ACC112 (cell line): ENCODE data around the gene PBX1.
A peak's percentile ranks its signal among the peaks of the same experiment; 100 is the strongest.

Experiments used
- H2AFZ ChIP-seq: fragments of 200-600 bp; sonication (generic); one replicate; pipeline ENCODE4 v1.6.0; 2017; ENCODE audit warnings: antibody characterized with exemption, low read length; ENCODE audit not compliant: unreplicated experiment
- H3K27ac ChIP-seq: fragments of 200-600 bp; sonication (generic); 2 replicates; pipeline ENCODE4 v1.5.1; 2014; ENCODE audit warnings: low read depth, mild to moderate bottlenecking, antibody characterized with exemption, low read length, moderate library complexity
- H3K27me3 ChIP-seq: fragments of 200-600 bp; sonication (generic); 2 replicates; pipeline ENCODE4 v1.6.1; 2014; ENCODE audit warnings: mild to moderate bottlenecking, antibody characterized with exemption, low read length, moderate library complexity, mixed read lengths; ENCODE audit not compliant: insufficient read depth
- H3K36me3 ChIP-seq: fragments of 200-600 bp; sonication (generic); 2 replicates; pipeline ENCODE4 v1.6.1; 2016; ENCODE audit warnings: mild to moderate bottlenecking, antibody characterized with exemption, low read length, moderate library complexity, mixed read lengths; ENCODE audit not compliant: insufficient read depth
- H3K4me1 ChIP-seq: fragments of 200-600 bp; sonication (generic); one replicate; pipeline ENCODE4 v1.6.1; 2016; ENCODE audit warnings: low read length, mixed read lengths; ENCODE audit not compliant: insufficient read depth, unreplicated experiment, control insufficient read depth
- H3K4me3 ChIP-seq: fragments of 200-600 bp; sonication (generic); 2 replicates; pipeline ENCODE4 v1.5.1; 2014; ENCODE audit warnings: mild to moderate bottlenecking, low read depth, low read length
- H3K79me2 ChIP-seq: fragments of 200-600 bp; sonication (generic); one replicate; pipeline ENCODE4 v1.6.0; 2016; ENCODE audit warnings: low read length; ENCODE audit not compliant: control insufficient read depth, unreplicated experiment, insufficient read depth

Gene PBX1

DNA sequence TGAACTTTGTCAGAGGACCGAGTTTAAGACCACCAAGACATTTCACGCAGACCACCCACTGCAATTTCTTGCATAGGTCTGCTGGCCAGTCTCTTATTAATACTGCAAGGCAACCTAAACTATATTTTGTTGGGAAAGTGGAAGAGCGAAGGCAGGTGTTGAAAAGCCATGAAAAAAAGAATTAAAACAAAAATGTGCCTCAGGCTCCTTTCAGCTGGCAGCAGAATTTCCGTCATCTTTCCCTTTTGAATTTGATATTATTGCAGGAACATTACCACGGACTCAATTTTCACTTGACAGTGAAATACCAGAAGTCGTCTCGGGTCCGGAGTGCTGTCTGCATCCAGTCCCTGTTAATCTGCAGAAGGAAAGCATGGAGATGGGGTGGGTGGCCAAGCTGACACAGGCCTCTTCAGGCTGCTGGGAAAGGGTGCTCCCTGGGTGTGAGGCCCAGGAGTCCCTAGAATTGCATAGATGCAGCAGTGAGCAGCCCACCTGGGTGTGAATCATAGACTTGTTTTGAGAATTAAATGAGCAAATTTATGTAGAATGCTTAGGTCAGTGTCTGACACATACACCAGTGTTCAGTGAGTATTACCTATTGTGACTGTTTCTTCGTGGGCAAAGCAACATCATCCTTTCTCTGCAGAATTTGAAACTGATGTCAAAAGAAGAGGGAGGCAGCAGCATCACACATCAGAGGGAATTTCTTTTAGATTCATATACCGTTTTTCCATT, 150.7 kb downstream of the PBX1 start:
- Histone ChIP-seq H3K27ac (no peak overlapping the region), H2AFZ (no peak overlapping the region), H3K27me3 (no peaks in the 10 kb centered on the region), H3K4me1 (peaks cover 30% of the 10 kb centered on the region), H3K36me3 (no peaks in the 10 kb centered on the region), H3K4me3 (no peak overlapping the region), H3K79me2 (no peaks in the 10 kb centered on the region)

DNA sequence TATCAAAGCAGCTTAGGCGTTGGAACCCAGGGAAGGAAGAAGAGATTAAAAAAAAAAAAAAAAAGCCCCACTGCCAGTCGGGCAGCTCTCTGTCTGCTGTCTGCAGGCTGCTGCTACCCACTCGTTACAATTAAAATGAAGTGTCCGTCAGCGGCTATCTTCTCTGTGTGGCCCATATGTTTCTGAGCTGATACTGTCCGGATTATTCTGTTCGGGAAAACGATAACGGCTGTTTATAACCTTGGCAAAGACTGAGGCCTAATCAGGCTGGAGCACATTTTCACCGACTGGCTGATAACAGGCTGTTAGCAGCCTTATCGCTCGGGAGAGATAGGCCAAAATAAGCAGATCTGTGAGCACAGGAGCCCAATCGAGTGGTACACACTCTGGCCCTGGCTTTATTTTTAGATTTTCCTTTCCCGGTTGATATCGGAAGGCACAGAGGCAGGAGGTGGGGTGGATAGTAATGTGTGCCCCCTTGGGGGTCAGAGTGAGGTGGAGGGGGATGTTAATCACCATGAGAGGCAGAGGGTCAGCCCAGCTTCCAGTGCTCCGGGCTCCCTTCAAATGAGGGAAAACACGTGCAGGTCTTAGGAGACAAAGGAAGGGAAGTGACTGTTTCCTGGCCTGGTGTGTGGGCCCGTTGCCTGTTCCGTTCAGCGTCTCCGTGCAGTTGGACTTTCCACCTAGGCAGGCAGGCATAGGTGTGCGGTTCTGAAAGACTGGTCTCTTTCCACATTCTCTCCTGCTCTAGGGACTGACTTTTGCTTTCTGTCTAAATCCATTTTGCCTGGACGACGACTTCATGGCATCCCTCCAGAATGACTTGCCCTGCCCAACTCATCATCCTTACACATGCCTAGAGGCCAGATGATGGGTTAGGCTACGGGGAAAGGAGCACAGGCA, 153.4 kb downstream of the PBX1 start:
- H3K27ac ChIP-seq, result no peak overlapping the region
- H3K36me3 ChIP-seq, result no peaks in the 10 kb centered on the region
- no peaks in the 10 kb centered on the region for H3K27me3 ChIP-seq
- no peak overlapping the region for H3K4me3 ChIP-seq
- H3K4me1 ChIP-seq, result peaks cover 29% of the 10 kb centered on the region
- no peak overlapping the region for H2AFZ ChIP-seq
- H3K79me2 ChIP-seq, result no peaks in the 10 kb centered on the region

DNA sequence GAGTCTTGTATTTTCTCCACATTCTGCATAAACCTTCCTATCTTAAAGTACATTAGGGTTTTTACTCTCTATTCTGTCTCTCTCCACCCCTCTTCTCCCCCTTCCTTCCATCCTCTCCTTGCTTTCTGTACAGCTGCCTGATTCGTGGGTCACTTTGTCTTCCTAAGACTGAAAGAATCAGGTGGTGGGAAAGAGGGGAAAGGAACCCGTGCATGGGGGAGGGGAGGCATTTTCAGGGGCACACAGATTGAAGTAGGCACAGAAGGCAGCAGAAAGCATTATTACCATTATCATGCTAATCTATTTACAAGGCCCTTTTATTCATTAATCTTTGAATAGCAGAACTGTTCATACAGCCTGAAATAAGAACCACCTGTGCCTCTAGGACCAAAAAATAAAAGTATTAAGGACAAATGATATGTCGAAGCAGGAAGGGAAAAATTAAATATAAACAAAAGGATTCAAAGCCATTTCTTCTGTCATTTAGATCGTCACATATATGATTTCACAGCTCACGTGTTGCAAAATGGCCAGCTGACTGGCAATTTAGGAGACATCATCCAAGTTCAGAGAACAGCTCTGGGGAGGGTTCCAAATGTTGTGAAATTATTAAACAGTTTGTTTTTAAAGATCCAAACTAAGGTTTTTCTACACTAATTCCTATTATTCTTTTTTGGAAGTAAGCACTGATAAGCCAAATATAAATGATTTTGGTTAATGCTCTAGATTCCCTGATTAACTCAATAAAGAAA, 154.6 kb downstream of the PBX1 start:
- Histone ChIP-seq H3K4me1 (peaks cover 25% of the 10 kb centered on the region), H3K36me3 (no peaks in the 10 kb centered on the region)

DNA sequence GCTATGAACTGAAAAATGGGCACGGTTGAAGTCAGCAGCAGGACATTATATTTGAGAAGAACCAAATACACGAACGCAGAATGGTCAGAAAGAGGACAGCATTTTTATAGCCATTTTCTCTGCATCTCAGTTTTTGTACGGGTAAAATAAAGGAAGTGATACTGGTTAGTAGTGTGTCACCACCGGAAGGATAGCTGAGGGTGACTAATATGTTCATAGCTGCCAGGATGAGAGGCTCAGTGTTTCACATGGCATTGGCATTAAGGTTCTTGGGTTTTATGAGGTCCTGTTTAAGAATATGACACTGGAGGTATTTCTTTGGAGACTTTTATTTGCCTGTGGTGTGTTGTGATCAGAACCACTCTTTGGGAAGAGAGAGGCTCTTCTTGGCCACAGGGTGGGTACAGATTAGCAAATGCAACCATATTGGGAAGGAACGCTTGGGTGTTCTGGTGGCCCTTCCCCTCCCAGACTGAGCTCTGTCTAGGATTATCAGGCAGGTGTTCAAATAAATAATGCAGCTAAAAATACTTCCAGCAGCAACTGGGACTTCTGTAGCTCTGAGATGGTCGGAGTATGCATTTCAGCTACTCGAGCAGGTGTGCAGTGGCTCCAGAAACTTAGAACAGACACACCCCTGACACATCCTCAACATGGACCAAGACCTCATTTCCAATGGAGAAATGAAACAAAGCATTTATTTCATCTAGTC, 158.2 kb downstream of the PBX1 start:
- Histone ChIP-seq H3K4me3 (no peak overlapping the region), H3K27ac (peak overlapping the region; percentile 29; the same call in 1 of the 2 replicates), H3K27me3 (no peaks in the 10 kb centered on the region), H3K4me1 (peaks cover 24% of the 10 kb centered on the region), H3K36me3 (no peaks in the 10 kb centered on the region), H2AFZ (peak overlapping the region; percentile 67), H3K79me2 (no peaks in the 10 kb centered on the region)

More for the DNA sequence above, 154.6 kb downstream of the PBX1 start:
- Histone ChIP-seq H3K4me3 (no peak overlapping the region), H3K79me2 (no peaks in the 10 kb centered on the region), H3K27me3 (no peaks in the 10 kb centered on the region), H2AFZ (no peak overlapping the region), H3K27ac (no peak overlapping the region)

DNA sequence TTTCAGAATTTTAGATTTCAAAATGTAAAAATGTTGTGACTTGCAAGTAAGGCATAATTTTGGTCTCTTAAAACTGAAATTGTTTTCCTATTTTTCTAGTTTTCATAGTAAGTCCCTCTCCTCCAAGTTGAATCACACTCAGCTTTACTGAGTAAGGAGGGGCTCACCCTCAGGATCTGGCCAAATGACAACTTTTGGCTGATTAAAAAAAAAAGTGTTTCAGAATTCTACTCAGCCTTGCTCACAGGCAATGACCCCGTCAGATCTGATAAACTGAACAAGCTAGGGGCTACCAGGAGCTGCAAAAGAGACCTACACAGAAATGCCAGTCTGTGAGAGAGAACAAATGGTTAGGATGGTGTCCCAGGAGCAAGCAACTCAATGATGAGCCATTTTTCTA, 159.8 kb downstream of the PBX1 start:
- H3K4me1 ChIP-seq, result peaks cover 24% of the 10 kb centered on the region
- H2AFZ ChIP-seq, result peak overlapping the region; percentile 18
- 0 out of 2 replicates have a peak overlapping the region, but pooled peaks have one; percentile 5 for H3K27ac ChIP-seq
- H3K36me3 ChIP-seq, result no peaks in the 10 kb centered on the region
- no peaks in the 10 kb centered on the region for H3K79me2 ChIP-seq
- no peaks in the 10 kb centered on the region for H3K27me3 ChIP-seq
- H3K4me3 ChIP-seq, result no peak overlapping the region

DNA sequence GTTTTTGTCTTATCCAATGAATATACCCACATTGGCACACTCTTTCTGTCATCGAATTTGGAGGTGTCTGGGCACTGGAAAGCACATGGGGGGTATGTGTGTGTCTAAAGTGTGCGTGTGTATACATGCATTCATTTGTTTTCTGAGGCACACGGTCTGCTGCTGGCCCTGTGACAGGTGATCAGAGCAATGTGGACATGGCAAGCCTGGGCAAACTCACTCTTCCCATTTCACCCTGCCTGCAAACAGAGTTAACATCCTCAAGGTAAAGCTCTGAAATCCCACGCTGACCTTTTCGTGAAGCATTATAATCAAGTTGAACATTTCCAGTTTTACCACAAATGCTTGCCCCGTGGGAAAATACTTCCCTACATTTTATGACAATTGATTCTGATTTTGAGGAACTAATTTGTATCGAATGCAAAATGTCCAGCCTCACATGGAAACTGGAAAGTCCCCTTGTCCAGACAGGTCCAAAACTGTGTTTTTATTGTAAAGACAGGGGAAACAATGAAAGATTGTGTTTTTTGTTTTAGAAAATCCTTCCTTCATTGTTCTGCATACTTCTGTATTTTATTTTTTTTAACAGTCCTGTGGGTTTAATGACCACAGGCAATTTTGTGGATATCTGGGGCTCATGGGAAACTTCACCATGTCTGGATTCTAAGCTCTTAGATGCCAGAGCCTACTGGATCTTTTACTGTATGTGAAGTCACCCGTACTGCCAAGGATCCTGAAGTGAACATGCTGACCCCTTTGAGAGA, 160.9 kb downstream of the PBX1 start:
- no peaks in the 10 kb centered on the region for H3K79me2 ChIP-seq
- no peak overlapping the region for H3K4me3 ChIP-seq
- H2AFZ ChIP-seq, result no peak overlapping the region
- no peak overlapping the region for H3K27ac ChIP-seq
- peaks cover 24% of the 10 kb centered on the region for H3K4me1 ChIP-seq
- H3K27me3 ChIP-seq, result no peaks in the 10 kb centered on the region
- H3K36me3 ChIP-seq, result no peaks in the 10 kb centered on the region

DNA sequence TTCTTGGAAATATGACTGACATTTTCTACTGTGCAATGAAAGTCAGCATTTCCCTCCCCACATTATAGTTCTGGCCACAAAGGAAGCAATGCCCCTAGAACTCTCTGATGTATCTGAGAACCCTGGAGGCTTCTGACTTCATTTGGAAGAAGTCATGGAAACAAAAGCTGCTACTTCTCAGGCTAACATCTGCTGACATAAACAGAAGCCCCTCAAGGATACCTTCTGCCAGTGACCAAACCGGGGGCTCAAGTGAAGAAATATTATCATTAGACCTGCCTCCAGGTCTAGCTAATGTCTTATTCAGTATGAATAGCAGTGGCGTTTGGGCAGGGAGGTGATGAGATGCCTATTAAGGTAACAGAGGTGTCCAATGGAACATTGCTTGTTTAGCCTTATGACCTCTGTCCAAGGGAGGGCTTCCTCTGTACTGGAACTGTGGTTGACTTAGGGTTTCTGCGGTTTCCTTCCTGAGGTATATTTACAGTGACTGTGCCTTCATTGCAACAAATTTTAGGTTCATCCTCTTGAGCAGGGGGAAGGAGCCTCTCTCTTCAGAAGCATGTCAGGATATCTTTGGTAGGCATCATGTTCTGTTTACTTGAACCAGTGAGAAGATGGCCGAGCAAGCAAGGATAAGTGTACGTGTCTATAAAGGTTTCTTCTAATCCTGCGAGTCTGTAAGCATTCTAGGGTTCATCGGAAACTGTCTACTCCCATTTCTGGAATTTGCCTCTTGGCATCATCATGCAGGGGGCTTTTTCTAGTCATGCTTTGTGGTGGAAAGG, 161.7 kb downstream of the PBX1 start:
- Histone ChIP-seq H3K4me1 (peaks cover 28% of the 10 kb centered on the region), H2AFZ (no peak overlapping the region), H3K36me3 (no peaks in the 10 kb centered on the region), H3K79me2 (no peaks in the 10 kb centered on the region), H3K4me3 (no peak overlapping the region), H3K27me3 (no peaks in the 10 kb centered on the region), H3K27ac (no peak overlapping the region)

DNA sequence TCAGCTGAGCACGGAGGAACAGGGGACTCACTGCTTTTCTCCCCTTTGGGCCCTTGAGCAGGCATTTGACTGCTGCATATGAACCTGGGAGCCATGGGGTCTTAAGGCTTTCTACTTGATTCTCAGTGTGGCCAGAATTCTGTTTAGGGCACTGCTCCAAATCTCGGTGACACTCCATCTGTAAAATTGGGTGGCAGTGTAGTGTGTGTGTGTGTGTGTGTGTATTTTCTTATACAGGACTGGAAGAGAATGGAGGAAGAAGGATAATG, 162.2 kb downstream of the PBX1 start:
- no peaks in the 10 kb centered on the region for H3K79me2 ChIP-seq

DNA sequence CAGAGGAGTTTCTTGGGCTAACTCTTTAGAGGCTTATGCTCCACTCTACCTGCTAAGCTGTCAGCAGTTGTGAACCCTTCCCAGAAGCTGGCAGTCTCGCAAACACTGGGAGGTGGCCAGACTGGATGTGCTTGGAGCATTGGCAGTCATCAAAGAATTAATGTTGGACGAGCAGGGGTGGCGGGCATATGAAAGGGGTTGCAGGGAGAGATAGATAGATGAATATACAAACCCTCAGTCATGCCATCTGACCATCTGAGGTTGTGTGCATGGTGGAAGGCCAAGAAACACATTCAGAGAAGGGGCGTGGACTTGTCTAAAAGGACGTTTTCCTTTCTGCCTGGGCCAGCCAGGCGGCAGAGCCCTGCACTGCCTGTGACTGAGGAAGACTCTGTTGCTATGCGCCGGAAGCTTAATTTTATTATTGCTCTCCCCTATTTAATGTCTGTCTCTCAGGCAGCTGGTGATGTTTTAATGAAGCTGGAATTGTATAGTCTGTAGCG, 164.4 kb downstream of the PBX1 start:
- peaks cover 27% of the 10 kb centered on the region for H3K4me1 ChIP-seq
- no peaks in the 10 kb centered on the region for H3K27me3 ChIP-seq
- H3K27ac ChIP-seq, result no peak overlapping the region
- H3K79me2 ChIP-seq, result no peaks in the 10 kb centered on the region
- no peak overlapping the region for H3K4me3 ChIP-seq
- no peaks in the 10 kb centered on the region for H3K36me3 ChIP-seq
- H2AFZ ChIP-seq, result no peak overlapping the region

More for the DNA sequence above, 162.2 kb downstream of the PBX1 start:
- no peaks in the 10 kb centered on the region for H3K36me3 ChIP-seq
- H2AFZ ChIP-seq, result no peak overlapping the region
- H3K27me3 ChIP-seq, result no peaks in the 10 kb centered on the region
- no peak overlapping the region for H3K27ac ChIP-seq
- peaks cover 33% of the 10 kb centered on the region for H3K4me1 ChIP-seq
- H3K4me3 ChIP-seq, result no peak overlapping the region
